Transverse colon (tissue), 4 donors: ENCODE data around the gene BLVRB. TPM values are rescaled to one million over a fixed set of nuclear protein-coding genes. Genes with fewer than 3 reads are reported as not detected.

Source experiments
- DNase-seq: peaks from one replicate; pipeline ENCODE4 v3.0.0-alpha.2; 2019
- H3K27ac ChIP-seq, 4 donors: fragments of 200-600 bp; sonication (generic); 2 replicates each; pipeline ENCODE4 v1.5.1; 2016 to 2018; ENCODE audit warnings: inconsistent platforms in 4 of 4
- H3K27me3 ChIP-seq: fragments of 200-600 bp; sonication (generic); 2 replicates; pipeline ENCODE4 v1.5.1; 2017; ENCODE audit warnings: inconsistent platforms
- H3K36me3 ChIP-seq, 4 donors: fragments of 200-600 bp; sonication (generic); 2 replicates each; pipeline ENCODE4 v1.5.1; 2017 to 2019; ENCODE audit warnings: inconsistent platforms in 4 of 4
- H3K4me1 ChIP-seq, 4 donors: fragments of 200-600 bp; sonication (generic); 2 replicates each; pipeline ENCODE4 v1.5.1; 2017 to 2020; ENCODE audit warnings: inconsistent platforms in 4 of 4
- H3K4me3 ChIP-seq, 4 donors: fragments of 200-600 bp; sonication (generic); 1 replicate in 1 of 4; 2 replicates in 3 of 4; pipeline versions ENCODE4 v1.5.1 to v1.6.1; 2017 to 2019; ENCODE audit warnings: inconsistent platforms in 4 of 4
- H3K9me3 ChIP-seq, 2 donors: fragments of 200-600 bp; sonication (generic); 2 replicates each; pipeline ENCODE4 v1.5.1; 2017 to 2019; ENCODE audit warnings: inconsistent platforms in 2 of 2
- CTCF ChIP-seq, 5 experiments: fragments of 200-600 bp in 3 of 5; fragments of 450-650 bp in 2 of 5; sonication (generic) in 3 of 5; IDR thresholded peaks; 1 replicate in 2 of 5; 2 replicates in 3 of 5; pipeline ENCODE4 v1.5.1; 2016 to 2017; ENCODE audit warnings: antibody characterized with exemption in 5 of 5, inconsistent platforms in 3 of 5, mild to moderate bottlenecking in 2 of 5, moderate library complexity in 1 of 5
- EP300 ChIP-seq: sonication (generic); formaldehyde crosslinking; IDR thresholded peaks from one replicate; pipeline ENCODE4 v1.6.1; 2017; ENCODE audit warnings: antibody characterized with exemption, low read depth
- POLR2A ChIP-seq: fragments of 450-650 bp; IDR thresholded peaks from one replicate; pipeline ENCODE4 v1.6.1; 2016; ENCODE audit warnings: antibody characterized with exemption, mild to moderate bottlenecking, moderate library complexity
- POLR2AphosphoS5 ChIP-seq, 3 donors: sonication (generic); formaldehyde crosslinking; IDR thresholded peaks; one replicate each; pipeline ENCODE4 v1.6.1; 2016; ENCODE audit warnings: antibody characterized with exemption in 3 of 3
- WGBS, 2 donors: methylation state at CpG; one replicate each; pipeline ENCODE4 v1.1.5; 2018; ENCODE audit warnings: low coverage in 1 of 2; 5-methylcytosine and 5-hydroxymethylcytosine counted together
- in situ Hi-C, 4 donors: fragments of 200-750 bp; cut with MboI; loops; one replicate each; pipeline versions ENCODE4 v1.15.0 to v1.15.1; 2017; ENCODE audit warnings: low sequenced_read_pairs in 3 of 4, low pct_ligation_motif_present in 1 of 4, low pct_unique_long_range_greater_than_20kb in 1 of 4
- intact Hi-C: fragments of 100-400 bp; cut with DNase I; formaldehyde crosslinking; loops from one replicate; pipeline ENCODE4 v1.15.1; 2023; ENCODE audit warnings: low total_unique reads
- total RNA-seq, 4 donors: library from RNA; depleted of rRNA; stranded (reverse); fragments of >200 nt; gene quantifications; one replicate each; pipeline ENCODE4 v1.1.0, GENCODE V29; 2016

BLVRB gene
- total RNA-seq, 4 donors from 2014 or later = 81.5 to 193 (median 147) TPM

GRCh38 chr19:40422748-40423566 lies 42.6 kb downstream of the BLVRB start:
- in situ Hi-C loops (loop anchor here in 2 of 4 donors (10.0 to 25.0 kb wide), 2 partner anchors 136 to 138 kb away; partner anchors contain the start of gene AKT2 (in 2 of the 2)), intact Hi-C loops (loop anchor here (1.0 kb wide), 1 partner anchor 44 kb away; the partner anchor contains the start of gene SPTBN4)
- Histone ChIP-seq H3K4me1 (peaks cover 23 to 51% (median 37%) of the 10 kb centered on the region in 4 donors), H3K27ac (peak overlapping the region; percentile 97 to 100 (median 98)), H3K36me3 (peaks cover 0 to 10% (median 0%) of the 10 kb centered on the region in 4 donors), H3K4me3 (no peak overlapping the region), H3K9me3 (no peaks in the 10 kb centered on the region), H3K27me3 (no peaks in the 10 kb centered on the region)
- WGBS, 2 donors = 90 to 93% methylated on average over 6 to 24 of the region's 31 CpGs
- no peak for TF ChIP-seq CTCF (IDR thresholded peaks at IDR 0.05)
- TF ChIP-seq EP300 = no peak
- no peak for TF ChIP-seq POLR2AphosphoS5 (IDR thresholded peaks at IDR 0.05)
- no peak for TF ChIP-seq POLR2A
- DNase-seq = no peak

- WGBS, 2 donors = 61 to 66% methylated on average over 7 to 15 of the region's 16 CpGs
- DNase-seq = no peak
- Histone ChIP-seq H3K4me3 (peak overlapping the region in 2 of 4 donors; percentile 54 to 61), H3K36me3 (peaks cover 0 to 10% (median 0%) of the 10 kb centered on the region in 4 donors), H3K27ac (peak overlapping the region; percentile 97 to 100 (median 98)), H3K27me3 (no peaks in the 10 kb centered on the region), H3K4me1 (peaks cover 23 to 53% (median 36%) of the 10 kb centered on the region in 4 donors), H3K9me3 (no peaks in the 10 kb centered on the region)
- intact Hi-C loops = no loop called here
- no peak for TF ChIP-seq EP300
- TF ChIP-seq CTCF (IDR thresholded peaks at IDR 0.05) = no peak
- TF ChIP-seq POLR2AphosphoS5 (IDR thresholded peaks at IDR 0.05) = no peak
- TF ChIP-seq POLR2A = no peak
- in situ Hi-C loops = loop anchor here in 2 of 4 donors (10.0 to 25.0 kb wide), 2 partner anchors 135 to 137 kb away; partner anchors contain the start of gene AKT2 (in 2 of the 2)
Observed at GRCh38 chr19:40421993-40422747, 43.4 kb downstream of the BLVRB start.

GRCh38 chr19:40420766-40421765 lies 44.5 kb downstream of the BLVRB start:
- in situ Hi-C loops (loop anchor here in 2 of 4 donors (10.0 to 25.0 kb wide), 2 partner anchors 134 to 136 kb away; partner anchors contain the start of gene AKT2 (in 2 of the 2)), intact Hi-C loops (no loop called here)
- no peaks in the 10 kb centered on the region for H3K27me3 ChIP-seq
- peaks cover 0 to 10% (median 0%) of the 10 kb centered on the region in 4 donors for H3K36me3 ChIP-seq
- 2 to 11% methylated on average over 3 to 49 of the region's 56 CpGs for WGBS, 2 donors
- no peaks in the 10 kb centered on the region for H3K9me3 ChIP-seq
- peak overlapping the region; percentile 54 to 74 (median 60) for H3K4me3 ChIP-seq
- H3K27ac ChIP-seq = peak overlapping the region; percentile 97 to 100 (median 98)
- peaks cover 23 to 52% (median 31%) of the 10 kb centered on the region in 4 donors for H3K4me1 ChIP-seq
- TF ChIP-seq CTCF (IDR thresholded peaks at IDR 0.05) (peak; percentile 91 to 97 (median 97)), POLR2AphosphoS5 (IDR thresholded peaks at IDR 0.05) (peak; percentile 94 to 97 (median 97)), POLR2A (peak; percentile 98), EP300 (peak; percentile 57)
- peak; percentile 96 for DNase-seq
